ENCODE measurements around the gene GTF2E1.
"Not testable (repeated sequence)": the region's sequence is repeated elsewhere in the genome, so short reads cannot be mapped to it uniquely, and the experiment has no call there.

DNA sequence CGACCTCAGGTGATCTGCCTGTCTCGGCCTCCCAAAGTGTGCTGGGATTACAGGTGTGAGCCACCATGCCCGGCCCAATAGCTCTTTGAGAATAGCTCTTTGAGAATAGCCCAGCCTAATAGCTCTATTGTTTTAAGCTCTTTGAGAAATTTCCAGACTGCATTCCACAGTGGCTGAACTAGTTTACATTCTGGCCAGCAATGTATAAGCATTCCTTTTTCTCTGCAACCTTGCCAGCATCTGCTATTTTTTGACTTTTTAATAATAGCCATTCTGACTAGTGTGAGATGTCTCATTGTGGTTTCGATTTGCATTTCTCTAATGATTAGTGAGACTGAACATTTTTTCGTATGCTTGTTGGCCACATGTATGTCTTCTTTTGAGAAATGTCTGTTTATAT, 43.3 kb downstream of the GTF2E1 start:
- TF ChIP-seq, protein P1, sequence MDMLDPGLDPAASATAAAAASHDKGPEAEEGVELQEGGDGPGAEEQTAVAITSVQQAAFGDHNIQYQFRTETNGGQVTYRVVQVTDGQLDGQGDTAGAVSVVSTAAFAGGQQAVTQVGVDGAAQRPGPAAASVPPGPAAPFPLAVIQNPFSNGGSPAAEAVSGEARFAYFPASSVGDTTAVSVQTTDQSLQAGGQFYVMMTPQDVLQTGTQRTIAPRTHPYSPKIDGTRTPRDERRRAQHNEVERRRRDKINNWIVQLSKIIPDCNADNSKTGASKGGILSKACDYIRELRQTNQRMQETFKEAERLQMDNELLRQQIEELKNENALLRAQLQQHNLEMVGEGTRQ (IDR thresholded peaks at IDR 0.05; ENCODE audit: low read depth, low read length), result not testable (repeated sequence)
- TF ChIP-seq, protein P2, sequence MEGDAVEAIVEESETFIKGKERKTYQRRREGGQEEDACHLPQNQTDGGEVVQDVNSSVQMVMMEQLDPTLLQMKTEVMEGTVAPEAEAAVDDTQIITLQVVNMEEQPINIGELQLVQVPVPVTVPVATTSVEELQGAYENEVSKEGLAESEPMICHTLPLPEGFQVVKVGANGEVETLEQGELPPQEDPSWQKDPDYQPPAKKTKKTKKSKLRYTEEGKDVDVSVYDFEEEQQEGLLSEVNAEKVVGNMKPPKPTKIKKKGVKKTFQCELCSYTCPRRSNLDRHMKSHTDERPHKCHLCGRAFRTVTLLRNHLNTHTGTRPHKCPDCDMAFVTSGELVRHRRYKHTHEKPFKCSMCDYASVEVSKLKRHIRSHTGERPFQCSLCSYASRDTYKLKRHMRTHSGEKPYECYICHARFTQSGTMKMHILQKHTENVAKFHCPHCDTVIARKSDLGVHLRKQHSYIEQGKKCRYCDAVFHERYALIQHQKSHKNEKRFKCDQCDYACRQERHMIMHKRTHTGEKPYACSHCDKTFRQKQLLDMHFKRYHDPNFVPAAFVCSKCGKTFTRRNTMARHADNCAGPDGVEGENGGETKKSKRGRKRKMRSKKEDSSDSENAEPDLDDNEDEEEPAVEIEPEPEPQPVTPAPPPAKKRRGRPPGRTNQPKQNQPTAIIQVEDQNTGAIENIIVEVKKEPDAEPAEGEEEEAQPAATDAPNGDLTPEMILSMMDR (conservative IDR thresholded peaks at IDR 0.05; ENCODE audit: low read depth, low read length), result not testable (repeated sequence)
- not testable (repeated sequence) for TF ChIP-seq POLR2A (IDR thresholded peaks at IDR 0.05; ENCODE audit: low read depth, low read length); SMC3 (IDR thresholded peaks at IDR 0.05; ENCODE audit: low read depth, low read length); MXI1 (IDR thresholded peaks at IDR 0.05; ENCODE audit: borderline replicate concordance, low read depth, low read length); CEBPB (IDR thresholded peaks at IDR 0.05; ENCODE audit: low read depth, low read length); CHD1 (IDR thresholded peaks at IDR 0.05; ENCODE audit: low read depth, low read length); RCOR1 (IDR thresholded peaks at IDR 0.05; ENCODE audit: insufficient replicate concordance, low read length); MAZ (IDR thresholded peaks at IDR 0.05; ENCODE audit: borderline replicate concordance, low read depth, low read length); RAD21 (IDR thresholded peaks at IDR 0.05; ENCODE audit: low read length)

Data from IMR-90 (cell line).